ENCODE results near the gene CRYZ.

GRCh38 chr1:74777525-74777924 lies 44.7 kb upstream of the CRYZ start:
- TF ChIP-seq CTCF (conservative IDR thresholded peaks at IDR 0.05; ENCODE audit: low read depth, low read length) (no peak), EZH2 (IDR thresholded peaks at IDR 0.05; ENCODE audit: low read length, unreplicated experiment) (no peak), EZH2phosphoT487 (IDR thresholded peaks at IDR 0.05; ENCODE audit: borderline replicate concordance, low read length) (no peak)
